ENCODE results near the gene DOCK10. TPM values are rescaled to one million over a fixed set of nuclear protein-coding genes. Genes with fewer than 3 reads are reported as not detected.
A peak's percentile ranks its signal among the peaks of the same experiment; 100 is the strongest.

DOCK10 gene
- total and polyA plus RNA-seq, 10 of the 15 experiments (the other 5 are each of a cell fraction or from before 2014, with no cell fraction given) = 16.9 to 120 (median 85.5) TPM

DNA sequence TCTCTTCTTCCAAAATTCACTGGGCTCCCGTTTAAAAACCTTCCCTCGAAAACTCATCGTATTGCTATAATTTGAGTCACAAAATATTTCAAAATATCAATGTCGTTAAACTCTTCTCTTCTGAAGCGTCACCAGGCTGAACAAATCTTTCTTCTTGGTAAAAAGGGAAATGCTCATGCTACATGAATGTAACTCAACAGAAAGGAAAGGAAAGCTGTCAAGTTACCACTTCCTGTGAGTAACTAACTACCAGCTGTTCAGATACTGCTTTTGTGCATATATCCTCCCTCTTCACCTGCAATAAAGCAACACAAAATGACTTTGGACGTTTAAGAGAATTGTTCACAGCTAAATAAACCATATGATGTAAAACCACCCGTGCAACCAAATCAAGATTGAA lies 95.4 kb downstream of the DOCK10 start (continued):
- TF ChIP-seq ATF7 (IDR thresholded peaks at IDR 0.05; ENCODE audit: low read depth) (peak; percentile 54), TCF7 (IDR thresholded peaks at IDR 0.05; ENCODE audit: borderline replicate concordance) (0 out of 2 replicates have a peak, but pooled peaks have one; percentile 13), NR2C1 (IDR thresholded peaks at IDR 0.05) (peak; percentile 77), GABPA (IDR thresholded peaks at IDR 0.05; ENCODE audit: low read depth) (peak; percentile 87), HDAC6 (IDR thresholded peaks at IDR 0.05; ENCODE audit: unreplicated experiment) (no peak), BCL11A (IDR thresholded peaks at IDR 0.05; ENCODE audit: low read depth, low read length) (no peak), RAD21 (IDR thresholded peaks at IDR 0.05; ENCODE audit: insufficient read depth, low read depth, low read length) (no peak), TAF1 (IDR thresholded peaks at IDR 0.05; ENCODE audit: borderline replicate concordance, low read depth, low read length) (peak; percentile 45; the same call in 1 of the 2 replicates), PML (IDR thresholded peaks at IDR 0.05; ENCODE audit: low read length) (peak; percentile 70), MTA3 (IDR thresholded peaks at IDR 0.05; ENCODE audit: borderline replicate concordance, low read length) (peak; percentile 77; the same call in 1 of the 2 replicates), EP300 (IDR thresholded peaks at IDR 0.05; ENCODE audit: borderline replicate concordance in 1 of 2, control insufficient read depth in 1 of 2, low read depth in 2 of 2, low read length in 2 of 2) (peak in 1 of 2 experiments; percentile 52; a peak in 1 of 4 replicates)
- TF ChIP-seq, protein P1, sequence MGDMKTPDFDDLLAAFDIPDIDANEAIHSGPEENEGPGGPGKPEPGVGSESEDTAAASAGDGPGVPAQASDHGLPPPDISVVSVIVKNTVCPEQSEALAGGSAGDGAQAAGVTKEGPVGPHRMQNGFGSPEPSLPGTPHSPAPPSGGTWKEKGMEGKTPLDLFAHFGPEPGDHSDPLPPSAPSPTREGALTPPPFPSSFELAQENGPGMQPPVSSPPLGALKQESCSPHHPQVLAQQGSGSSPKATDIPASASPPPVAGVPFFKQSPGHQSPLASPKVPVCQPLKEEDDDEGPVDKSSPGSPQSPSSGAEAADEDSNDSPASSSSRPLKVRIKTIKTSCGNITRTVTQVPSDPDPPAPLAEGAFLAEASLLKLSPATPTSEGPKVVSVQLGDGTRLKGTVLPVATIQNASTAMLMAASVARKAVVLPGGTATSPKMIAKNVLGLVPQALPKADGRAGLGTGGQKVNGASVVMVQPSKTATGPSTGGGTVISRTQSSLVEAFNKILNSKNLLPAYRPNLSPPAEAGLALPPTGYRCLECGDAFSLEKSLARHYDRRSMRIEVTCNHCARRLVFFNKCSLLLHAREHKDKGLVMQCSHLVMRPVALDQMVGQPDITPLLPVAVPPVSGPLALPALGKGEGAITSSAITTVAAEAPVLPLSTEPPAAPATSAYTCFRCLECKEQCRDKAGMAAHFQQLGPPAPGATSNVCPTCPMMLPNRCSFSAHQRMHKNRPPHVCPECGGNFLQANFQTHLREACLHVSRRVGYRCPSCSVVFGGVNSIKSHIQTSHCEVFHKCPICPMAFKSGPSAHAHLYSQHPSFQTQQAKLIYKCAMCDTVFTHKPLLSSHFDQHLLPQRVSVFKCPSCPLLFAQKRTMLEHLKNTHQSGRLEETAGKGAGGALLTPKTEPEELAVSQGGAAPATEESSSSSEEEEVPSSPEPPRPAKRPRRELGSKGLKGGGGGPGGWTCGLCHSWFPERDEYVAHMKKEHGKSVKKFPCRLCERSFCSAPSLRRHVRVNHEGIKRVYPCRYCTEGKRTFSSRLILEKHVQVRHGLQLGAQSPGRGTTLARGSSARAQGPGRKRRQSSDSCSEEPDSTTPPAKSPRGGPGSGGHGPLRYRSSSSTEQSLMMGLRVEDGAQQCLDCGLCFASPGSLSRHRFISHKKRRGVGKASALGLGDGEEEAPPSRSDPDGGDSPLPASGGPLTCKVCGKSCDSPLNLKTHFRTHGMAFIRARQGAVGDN (IDR thresholded peaks at IDR 0.05) = peak; percentile 88
- TF ChIP-seq, protein P2, sequence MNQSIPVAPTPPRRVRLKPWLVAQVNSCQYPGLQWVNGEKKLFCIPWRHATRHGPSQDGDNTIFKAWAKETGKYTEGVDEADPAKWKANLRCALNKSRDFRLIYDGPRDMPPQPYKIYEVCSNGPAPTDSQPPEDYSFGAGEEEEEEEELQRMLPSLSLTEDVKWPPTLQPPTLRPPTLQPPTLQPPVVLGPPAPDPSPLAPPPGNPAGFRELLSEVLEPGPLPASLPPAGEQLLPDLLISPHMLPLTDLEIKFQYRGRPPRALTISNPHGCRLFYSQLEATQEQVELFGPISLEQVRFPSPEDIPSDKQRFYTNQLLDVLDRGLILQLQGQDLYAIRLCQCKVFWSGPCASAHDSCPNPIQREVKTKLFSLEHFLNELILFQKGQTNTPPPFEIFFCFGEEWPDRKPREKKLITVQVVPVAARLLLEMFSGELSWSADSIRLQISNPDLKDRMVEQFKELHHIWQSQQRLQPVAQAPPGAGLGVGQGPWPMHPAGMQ (IDR thresholded peaks at IDR 0.05; ENCODE audit: borderline replicate concordance) = no peak
- TF ChIP-seq, protein P3, sequence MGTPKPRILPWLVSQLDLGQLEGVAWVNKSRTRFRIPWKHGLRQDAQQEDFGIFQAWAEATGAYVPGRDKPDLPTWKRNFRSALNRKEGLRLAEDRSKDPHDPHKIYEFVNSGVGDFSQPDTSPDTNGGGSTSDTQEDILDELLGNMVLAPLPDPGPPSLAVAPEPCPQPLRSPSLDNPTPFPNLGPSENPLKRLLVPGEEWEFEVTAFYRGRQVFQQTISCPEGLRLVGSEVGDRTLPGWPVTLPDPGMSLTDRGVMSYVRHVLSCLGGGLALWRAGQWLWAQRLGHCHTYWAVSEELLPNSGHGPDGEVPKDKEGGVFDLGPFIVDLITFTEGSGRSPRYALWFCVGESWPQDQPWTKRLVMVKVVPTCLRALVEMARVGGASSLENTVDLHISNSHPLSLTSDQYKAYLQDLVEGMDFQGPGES (IDR thresholded peaks at IDR 0.05) = no peak
- TF ChIP-seq, protein P4, sequence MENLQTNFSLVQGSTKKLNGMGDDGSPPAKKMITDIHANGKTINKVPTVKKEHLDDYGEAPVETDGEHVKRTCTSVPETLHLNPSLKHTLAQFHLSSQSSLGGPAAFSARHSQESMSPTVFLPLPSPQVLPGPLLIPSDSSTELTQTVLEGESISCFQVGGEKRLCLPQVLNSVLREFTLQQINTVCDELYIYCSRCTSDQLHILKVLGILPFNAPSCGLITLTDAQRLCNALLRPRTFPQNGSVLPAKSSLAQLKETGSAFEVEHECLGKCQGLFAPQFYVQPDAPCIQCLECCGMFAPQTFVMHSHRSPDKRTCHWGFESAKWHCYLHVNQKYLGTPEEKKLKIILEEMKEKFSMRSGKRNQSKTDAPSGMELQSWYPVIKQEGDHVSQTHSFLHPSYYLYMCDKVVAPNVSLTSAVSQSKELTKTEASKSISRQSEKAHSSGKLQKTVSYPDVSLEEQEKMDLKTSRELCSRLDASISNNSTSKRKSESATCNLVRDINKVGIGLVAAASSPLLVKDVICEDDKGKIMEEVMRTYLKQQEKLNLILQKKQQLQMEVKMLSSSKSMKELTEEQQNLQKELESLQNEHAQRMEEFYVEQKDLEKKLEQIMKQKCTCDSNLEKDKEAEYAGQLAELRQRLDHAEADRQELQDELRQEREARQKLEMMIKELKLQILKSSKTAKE (IDR thresholded peaks at IDR 0.05; ENCODE audit: low read depth, poor library complexity, severe bottlenecking) = peak; percentile 70
- TF ChIP-seq, protein P5, sequence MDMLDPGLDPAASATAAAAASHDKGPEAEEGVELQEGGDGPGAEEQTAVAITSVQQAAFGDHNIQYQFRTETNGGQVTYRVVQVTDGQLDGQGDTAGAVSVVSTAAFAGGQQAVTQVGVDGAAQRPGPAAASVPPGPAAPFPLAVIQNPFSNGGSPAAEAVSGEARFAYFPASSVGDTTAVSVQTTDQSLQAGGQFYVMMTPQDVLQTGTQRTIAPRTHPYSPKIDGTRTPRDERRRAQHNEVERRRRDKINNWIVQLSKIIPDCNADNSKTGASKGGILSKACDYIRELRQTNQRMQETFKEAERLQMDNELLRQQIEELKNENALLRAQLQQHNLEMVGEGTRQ (IDR thresholded peaks at IDR 0.05; ENCODE audit: borderline replicate concordance, low read depth, low read length) = no peak
- TF ChIP-seq, protein P6, sequence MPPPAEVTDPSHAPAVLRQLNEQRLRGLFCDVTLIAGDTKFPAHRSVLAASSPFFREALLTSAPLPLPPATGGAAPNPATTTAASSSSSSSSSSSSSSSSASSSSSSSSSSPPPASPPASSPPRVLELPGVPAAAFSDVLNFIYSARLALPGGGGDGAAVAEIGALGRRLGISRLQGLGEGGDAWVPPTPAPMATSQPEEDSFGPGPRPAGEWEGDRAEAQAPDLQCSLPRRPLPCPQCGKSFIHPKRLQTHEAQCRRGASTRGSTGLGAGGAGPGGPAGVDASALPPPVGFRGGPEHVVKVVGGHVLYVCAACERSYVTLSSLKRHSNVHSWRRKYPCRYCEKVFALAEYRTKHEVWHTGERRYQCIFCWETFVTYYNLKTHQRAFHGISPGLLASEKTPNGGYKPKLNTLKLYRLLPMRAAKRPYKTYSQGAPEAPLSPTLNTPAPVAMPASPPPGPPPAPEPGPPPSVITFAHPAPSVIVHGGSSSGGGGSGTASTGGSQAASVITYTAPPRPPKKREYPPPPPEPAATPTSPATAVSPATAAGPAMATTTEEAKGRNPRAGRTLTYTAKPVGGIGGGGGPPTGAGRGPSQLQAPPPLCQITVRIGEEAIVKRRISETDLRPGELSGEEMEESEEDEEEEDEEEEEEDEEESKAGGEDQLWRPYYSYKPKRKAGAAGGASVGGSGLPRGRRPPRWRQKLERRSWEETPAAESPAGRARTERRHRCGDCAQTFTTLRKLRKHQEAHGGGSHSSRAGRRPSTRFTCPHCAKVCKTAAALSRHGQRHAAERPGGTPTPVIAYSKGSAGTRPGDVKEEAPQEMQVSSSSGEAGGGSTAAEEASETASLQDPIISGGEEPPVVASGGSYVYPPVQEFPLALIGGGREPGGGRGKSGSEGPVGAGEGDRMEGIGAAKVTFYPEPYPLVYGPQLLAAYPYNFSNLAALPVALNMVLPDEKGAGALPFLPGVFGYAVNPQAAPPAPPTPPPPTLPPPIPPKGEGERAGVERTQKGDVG (CRISPR knock-in tag; IDR thresholded peaks at IDR 0.05) = no peak
